HG03457 (cell line): Measurements from ENCODE around the gene METTL22.

Experiments
- ATAC-seq: cut with Tn5 transposase; IDR thresholded peaks from one replicate; pipeline ENCODE4 v1.9.1; 2021; ENCODE audit warnings: moderate number of reproducible peaks; ENCODE audit not compliant: unreplicated experiment

The METTL22 gene

DNA sequence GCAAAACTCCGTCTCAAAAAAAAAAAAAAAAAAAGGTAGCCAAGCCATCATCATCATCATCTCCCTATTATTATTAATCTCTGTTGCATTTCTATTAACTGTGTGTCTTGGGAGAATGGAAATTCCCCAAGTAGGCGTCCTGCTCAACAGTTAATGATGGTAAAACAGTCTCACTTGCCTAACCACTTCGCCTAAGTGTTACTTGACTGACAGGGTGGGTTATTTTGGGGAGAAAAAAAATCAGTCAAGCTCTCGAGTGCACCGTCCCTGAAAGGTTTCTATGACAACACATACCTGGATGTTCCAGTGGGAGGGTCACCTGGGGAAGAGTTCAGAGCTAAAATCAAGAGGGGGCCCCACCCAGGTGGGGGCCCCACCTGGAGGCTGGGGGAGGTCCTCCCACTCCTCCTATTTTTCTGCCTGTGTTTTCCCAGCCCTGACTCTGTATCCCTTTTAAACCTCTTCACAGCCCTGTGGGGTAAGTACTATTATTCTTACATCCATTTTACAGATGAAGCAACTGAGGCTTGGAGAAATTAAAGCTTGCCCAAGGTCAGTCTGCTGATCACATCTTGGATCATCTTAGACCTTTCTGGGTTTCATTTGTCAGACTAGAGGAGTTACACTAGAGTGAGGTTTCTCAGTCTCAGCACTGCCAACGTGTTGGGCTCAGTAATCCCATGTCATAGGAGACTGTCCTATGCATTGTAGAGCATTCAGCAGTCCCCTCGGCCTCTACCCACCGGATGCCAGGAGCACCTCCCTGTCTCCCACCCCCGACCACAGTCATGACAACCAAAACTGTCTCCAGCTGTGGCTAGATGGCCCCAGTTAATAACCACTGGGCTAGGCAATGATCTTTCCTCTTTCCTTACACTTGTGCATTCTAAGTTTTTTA, 41.9 kb downstream of the METTL22 start:
- no peak for ATAC-seq

DNA sequence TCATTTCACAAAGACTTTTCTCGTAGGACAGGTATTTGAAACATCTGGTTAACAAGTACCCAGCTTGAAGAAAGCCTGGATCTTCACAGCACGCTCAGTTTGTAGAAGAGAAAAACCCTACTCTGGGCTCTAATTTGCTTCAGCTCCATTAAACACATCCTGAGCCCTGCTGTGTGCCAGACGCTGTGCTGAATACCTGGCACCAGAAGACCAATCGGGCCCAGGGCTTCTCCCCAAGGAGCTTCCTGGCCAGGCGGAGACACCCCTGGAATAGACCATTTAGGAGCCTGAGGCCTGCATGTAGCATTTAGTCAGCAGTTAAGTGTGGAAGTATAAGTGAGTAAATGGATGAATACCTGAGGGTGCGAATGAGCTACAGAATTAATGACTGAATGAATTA, 44.0 kb downstream of the METTL22 start:
- no peak for ATAC-seq

DNA sequence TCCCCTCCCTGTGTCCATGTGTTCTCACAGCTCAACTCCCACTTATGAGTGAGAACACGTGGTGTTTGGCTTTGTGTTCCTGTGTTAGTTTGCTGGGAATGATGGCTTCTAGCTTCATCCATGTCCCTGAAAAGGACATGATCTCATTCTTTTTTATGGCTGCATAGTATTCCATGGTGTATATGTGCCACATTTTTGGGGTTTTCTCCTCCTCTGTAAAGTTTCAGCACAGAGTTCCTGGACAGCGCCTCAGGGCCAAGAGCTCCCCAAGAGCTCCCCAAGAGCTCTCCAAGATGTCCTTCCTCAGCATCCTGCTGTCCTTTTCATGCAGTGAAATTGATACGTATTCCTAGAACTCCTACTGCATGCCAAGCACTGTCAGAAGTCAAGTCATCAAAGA, 46.0 kb downstream of the METTL22 start:
- no peak for ATAC-seq

- no peak for ATAC-seq
Measured at GRCh38 chr16:8668113-8668512, 46.6 kb downstream of the METTL22 start.

DNA sequence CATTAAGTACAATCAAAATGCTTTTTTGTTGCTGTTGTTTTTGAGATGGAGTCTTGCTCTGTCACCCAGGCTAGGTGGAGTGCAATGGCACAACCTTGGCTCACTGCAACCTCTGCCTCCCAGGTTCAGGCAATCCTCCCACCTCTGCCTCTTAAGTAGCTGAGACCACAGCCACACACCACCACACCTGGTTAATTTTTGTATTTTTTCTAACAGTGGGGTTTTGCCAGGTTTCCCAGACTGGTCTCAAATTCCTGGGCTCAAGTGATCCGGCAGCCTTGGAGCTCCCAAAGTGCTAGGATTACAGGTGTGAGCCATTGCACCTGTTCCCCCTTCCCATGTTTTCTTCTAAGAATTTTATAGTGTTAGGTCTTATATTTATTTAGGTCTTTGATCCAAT, 48.0 kb downstream of the METTL22 start:
- ATAC-seq, result no peak

DNA sequence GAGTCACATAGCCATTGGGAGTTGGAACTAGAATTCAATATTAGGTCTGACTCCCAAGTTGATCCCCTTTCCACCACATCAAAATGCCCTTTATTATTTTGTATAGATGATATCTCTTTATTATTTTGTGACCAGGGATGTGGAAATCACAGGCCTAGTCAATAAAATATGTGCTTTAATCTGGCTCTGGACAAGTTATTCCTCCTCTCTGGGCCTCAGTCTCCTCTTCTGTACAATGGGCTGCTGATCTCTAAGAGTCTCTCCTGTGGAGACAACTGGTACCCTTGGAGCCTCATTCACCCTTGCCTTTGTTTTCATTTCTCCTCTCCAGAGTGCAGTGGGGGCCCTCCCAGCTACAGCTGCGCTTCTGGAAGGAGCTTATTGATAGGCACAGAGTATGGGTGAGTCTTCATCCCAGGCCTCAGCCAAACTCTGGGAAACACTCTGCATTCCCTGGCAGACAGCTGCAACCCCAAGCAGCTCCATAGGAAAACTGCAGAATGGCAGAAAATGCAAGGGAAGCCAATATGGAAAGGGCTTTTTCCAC, 48.6 kb downstream of the METTL22 start:
- ATAC-seq, result no peak

DNA sequence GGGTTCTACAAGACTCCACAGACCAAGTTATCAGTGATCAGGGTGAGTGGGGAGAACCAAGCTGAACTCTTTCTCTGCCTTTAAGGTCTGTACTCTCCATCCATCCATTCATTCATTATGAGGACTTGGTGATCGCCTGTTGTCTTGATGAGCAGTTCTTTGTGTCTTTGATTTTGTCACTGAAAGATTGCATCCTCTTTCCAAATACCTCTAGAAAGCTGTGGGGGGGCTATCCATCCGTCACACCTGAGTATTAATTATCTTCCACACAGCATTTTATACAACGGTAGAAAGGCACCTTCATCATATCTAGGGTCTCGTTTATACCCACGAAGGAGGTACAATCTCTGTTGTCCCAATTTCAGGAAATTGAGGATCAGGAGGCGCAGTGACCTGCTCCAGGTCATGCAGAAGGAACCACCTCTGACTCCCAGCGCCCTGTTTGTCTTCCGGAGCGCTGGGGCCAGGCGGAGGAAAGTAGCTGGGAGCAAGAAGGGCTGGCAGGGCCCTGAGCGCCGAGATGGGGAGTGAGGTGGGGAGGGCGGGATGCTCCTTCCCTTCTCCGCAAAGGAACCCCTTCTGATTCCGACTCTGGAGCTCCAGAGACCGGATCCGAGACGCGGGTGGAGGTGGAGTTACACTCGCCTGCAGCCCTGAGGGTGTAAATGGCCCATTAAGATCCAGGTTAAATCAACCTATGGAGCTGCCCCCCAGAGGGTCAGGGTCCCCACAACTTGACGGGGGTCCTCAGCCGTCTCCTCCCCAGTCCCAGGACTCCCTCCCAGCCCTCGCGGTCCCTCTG, 52.3 kb downstream of the METTL22 start:
- ATAC-seq, result peak; percentile 20

GRCh38 chr16:8674413-8675022, 53.0 kb downstream of the METTL22 start, which contains the start of gene ABAT:
Gene ABAT, plus strand, starts transcription at chr16:8674617. Its CDS starts 61,123 bp downstream, at chr16:8735740.
- peak; percentile 100 for ATAC-seq

DNA sequence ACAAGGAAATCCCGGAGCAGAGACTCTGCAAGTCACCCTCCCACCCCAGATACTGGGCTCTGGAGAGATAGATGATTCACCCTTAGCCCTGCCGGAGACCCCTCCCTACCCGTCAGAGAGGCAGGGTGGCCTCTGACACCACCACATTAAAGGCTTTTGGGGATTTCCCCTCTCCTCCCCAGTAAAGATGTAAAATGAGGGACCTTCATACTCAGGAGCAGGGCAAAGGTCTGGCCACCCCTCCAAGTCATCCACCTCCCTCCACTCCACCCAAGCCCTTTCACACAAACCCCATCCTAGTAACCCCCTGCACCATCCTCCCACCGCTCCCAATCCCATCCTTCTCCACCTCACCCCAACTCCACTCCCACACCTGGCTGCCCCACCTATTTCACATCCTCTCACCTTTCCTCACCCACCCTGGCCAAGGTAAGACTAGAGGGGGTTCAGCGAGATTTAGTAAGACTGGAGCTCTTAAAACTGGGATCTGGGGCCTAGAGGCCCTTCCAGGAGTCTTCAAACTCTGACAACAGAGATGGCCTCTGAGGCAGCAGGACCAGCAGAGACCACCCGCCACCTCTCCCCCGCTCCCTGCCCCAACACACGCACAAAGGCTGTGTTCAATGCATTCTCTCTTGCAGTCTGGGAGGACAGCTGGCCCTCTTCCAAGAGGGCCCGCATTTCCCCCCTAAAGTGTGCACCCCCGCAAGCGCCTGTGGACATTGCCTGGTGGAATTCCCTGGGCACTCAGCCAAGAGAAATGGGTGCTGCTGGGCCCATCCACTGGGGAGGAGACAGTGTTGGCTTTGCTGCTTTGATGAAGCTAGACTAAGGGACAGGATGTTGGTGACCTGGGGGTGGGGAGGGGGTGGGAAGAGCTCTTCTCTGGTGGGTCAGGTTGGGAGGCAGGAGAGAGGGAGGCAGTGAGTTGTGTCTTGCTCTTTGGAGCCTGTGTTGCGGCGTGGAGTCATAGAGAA, 54.0 kb downstream of the METTL22 start:
- no peak for ATAC-seq

DNA sequence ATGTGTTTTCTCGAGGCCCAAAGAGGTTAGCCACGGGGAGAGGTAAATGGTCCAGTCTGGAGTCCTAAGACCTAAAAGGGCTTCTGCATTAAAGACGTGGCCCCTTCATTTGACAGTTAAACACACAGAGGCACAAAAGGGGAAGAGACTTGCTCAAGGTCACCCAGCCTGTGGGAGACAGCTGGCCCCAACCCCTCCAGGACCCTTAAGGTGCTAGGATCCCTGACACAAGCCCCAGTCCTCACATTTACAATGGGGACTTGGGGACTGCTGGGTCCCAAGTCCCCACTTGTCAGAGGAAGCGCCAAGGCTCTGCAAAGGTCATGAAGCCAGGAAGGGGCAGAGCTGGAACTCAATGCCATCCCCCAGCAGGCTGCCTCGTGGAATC, 54.7 kb downstream of the METTL22 start:
- no peak for ATAC-seq

DNA sequence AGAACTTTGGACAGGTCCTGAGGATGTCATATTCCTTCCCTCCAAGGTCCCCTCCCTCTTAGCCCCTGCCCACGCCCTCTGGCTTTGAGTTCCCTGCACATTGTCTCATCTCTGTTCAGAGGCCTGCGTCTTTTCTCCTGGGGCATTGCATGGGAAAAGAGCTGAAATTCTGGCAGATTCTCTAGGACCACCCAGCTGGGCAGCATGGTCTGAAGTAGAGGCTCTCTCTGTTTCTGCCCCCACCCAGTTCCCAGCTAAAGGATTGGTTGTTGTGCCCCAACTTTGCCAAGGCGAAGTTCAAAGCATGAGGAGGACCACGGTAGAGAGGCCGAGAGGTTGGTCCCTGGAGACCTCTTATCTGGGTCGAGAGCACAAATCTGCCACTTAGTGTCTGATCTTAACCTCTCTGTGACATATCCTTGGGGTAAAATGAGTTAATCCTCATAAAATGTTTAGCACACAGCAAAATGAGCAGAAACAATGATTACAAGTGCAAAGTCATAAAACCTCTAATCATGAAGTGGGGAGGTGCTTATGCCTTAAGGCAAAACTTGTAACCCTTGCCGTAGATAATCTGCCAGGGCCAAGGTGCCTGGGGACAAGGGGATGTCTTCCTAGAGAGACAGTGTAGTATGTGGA, 55.4 kb downstream of the METTL22 start:
- ATAC-seq, result no peak

GRCh38 chr16:8677481-8677880, 56.0 kb downstream of the METTL22 start:
- no peak for ATAC-seq

- ATAC-seq, result no peak
Measured at GRCh38 chr16:8678068-8678927, 56.8 kb downstream of the METTL22 start.

- no peak for ATAC-seq
Measured at GRCh38 chr16:8679151-8679550, 57.7 kb downstream of the METTL22 start.

- no peak for ATAC-seq
Measured at GRCh38 chr16:8682551-8683259, 61.2 kb downstream of the METTL22 start.

DNA sequence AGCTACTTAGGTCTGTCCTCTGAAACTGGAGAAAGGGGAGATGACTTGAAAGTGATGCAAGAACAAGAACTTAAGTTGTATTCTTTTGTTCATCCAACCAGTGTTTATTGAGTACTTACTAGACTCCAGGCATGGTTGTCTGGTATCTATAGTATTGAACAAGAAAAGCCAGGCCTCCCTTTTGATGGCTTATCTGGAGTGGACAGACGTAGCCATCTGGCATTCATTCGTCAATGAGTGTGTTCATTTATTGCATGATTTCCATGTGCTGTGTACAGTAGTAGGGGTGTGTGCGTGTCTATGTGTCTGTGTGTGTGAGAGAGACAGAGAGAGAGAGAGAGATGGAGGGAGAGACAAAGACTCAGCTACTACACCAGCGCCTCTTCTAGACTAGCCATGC, 62.1 kb downstream of the METTL22 start:
- ATAC-seq, result no peak

DNA sequence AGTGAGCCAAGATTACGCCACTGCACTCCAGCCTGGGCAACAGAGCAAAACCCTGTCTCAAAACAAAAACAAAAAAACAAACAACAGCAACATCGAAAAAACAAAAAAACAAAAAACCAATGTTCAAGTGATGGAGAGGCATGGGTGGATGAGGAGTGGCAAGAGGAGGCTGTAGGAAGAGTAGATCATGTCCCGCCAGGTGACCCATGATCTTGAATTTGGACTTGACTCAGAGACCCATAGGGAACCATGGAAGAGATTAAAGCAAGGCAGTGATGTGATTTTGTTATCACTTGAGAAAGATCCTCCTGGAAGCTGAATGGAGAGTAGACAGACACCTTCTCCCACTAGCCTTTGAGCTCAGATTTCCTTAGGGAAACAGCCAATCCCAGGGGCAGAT, 64.1 kb downstream of the METTL22 start:
- ATAC-seq, result no peak

DNA sequence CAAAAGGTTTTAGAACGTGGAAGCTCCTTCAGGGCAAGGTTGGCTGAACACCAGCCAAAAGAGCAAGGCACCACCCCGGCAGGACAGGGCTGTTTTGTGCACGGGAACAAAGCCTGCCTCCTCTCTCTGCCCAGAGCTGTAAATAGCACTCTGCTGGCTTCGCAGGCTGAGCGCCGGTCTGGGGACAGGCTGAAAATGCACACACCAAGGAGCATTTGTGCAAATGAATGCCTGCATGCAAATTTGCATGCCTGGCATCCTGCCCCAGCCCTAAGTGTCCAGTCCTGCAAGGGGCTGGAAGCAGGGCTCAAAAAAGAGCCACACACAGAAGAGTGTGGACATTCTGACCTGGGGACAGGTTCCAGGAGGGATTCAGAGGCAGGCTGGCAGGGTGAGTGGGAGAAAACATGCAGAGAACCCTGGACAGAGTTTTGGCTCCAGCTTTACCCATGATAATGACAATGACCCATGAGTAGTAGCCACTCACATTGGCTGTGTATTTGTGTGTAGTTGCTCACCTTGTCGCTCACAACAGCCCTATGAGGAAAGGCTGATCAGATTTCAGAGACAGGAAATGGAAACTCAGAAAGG, 64.6 kb downstream of the METTL22 start:
- no peak for ATAC-seq
